ENCODE results near the gene ADGRE3. TPM values are rescaled to one million over a fixed set of nuclear protein-coding genes. Genes with fewer than 3 reads are reported as not detected.

The ADGRE3 gene
- total RNA-seq, 1 donor from 2014 or later: not detected

GRCh38 chr19:14654786-14655560 lies 19.7 kb downstream of the ADGRE3 start:
- no peak for TF ChIP-seq CTCF (IDR thresholded peaks at IDR 0.05; ENCODE audit: unreplicated experiment)
- no peak for DNase-seq (ENCODE audit: low spot score in 2 of 2, unreplicated experiment in 2 of 2)
- H3K27me3 Mint-ChIP-seq (ENCODE audit: low read depth): no peaks in the 10 kb centered on the region
- no peaks in the 10 kb centered on the region for H3K4me1 Mint-ChIP-seq
- peaks cover 24% of the 10 kb centered on the region for H3K9me3 Mint-ChIP-seq
- no peak overlapping the region for H3K4me3 Mint-ChIP-seq
- no peak overlapping the region for H3K27ac Mint-ChIP-seq
- H3K36me3 Mint-ChIP-seq: no peaks in the 10 kb centered on the region

GRCh38 chr19:14650161-14650560 lies 24.5 kb downstream of the ADGRE3 start:
- Mint-ChIP-seq H3K27me3 (ENCODE audit: low read depth) (no peaks in the 10 kb centered on the region), H3K4me1 (no peaks in the 10 kb centered on the region), H3K36me3 (no peaks in the 10 kb centered on the region), H3K27ac (no peak overlapping the region), H3K9me3 (peaks cover 35% of the 10 kb centered on the region), H3K4me3 (no peak overlapping the region)
- TF ChIP-seq CTCF (IDR thresholded peaks at IDR 0.05; ENCODE audit: unreplicated experiment): no peak
- no peak for DNase-seq (ENCODE audit: low spot score in 2 of 2, unreplicated experiment in 2 of 2)

GRCh38 chr19:14649020-14649419 lies 25.6 kb downstream of the ADGRE3 start:
- DNase-seq (ENCODE audit: low spot score in 2 of 2, unreplicated experiment in 2 of 2): no peak
- Mint-ChIP-seq H3K27ac (no peak overlapping the region), H3K4me1 (no peaks in the 10 kb centered on the region), H3K27me3 (ENCODE audit: low read depth) (no peaks in the 10 kb centered on the region), H3K36me3 (no peaks in the 10 kb centered on the region), H3K4me3 (no peak overlapping the region), H3K9me3 (peaks cover 35% of the 10 kb centered on the region)
- no peak for TF ChIP-seq CTCF (IDR thresholded peaks at IDR 0.05; ENCODE audit: unreplicated experiment)

GRCh38 chr19:14648506-14648905 lies 26.1 kb downstream of the ADGRE3 start:
- no peak for TF ChIP-seq CTCF (IDR thresholded peaks at IDR 0.05; ENCODE audit: unreplicated experiment)
- Mint-ChIP-seq H3K36me3 (no peaks in the 10 kb centered on the region), H3K4me1 (no peaks in the 10 kb centered on the region), H3K9me3 (peaks cover 37% of the 10 kb centered on the region), H3K27me3 (ENCODE audit: low read depth) (no peaks in the 10 kb centered on the region), H3K27ac (no peak overlapping the region), H3K4me3 (no peak overlapping the region)
- DNase-seq (ENCODE audit: low spot score in 2 of 2, unreplicated experiment in 2 of 2): no peak

GRCh38 chr19:14639536-14640277 lies 34.9 kb downstream of the ADGRE3 start:
- TF ChIP-seq CTCF (IDR thresholded peaks at IDR 0.05; ENCODE audit: unreplicated experiment): no peak
- no peak overlapping the region for H3K4me3 Mint-ChIP-seq
- no peak overlapping the region for H3K27ac Mint-ChIP-seq
- H3K9me3 Mint-ChIP-seq: peaks cover 43% of the 10 kb centered on the region
- no peaks in the 10 kb centered on the region for H3K27me3 Mint-ChIP-seq (ENCODE audit: low read depth)
- no peaks in the 10 kb centered on the region for H3K4me1 Mint-ChIP-seq
- peaks cover 2% of the 10 kb centered on the region for H3K36me3 Mint-ChIP-seq
- no peak for DNase-seq (ENCODE audit: low spot score in 2 of 2, unreplicated experiment in 2 of 2)

All from mesothelial cell of epicardium (in vitro differentiated cells).